SJCRH30 (cell line): ENCODE data around the gene C3. TPM values are rescaled to one million over a fixed set of nuclear protein-coding genes. Genes with fewer than 3 reads are reported as not detected.
A peak's percentile ranks its signal among the peaks of the same experiment; 100 is the strongest.
"Not testable (repeated sequence)": the region's sequence is repeated elsewhere in the genome, so short reads cannot be mapped to it uniquely, and the experiment has no call there.

Experiments
- DNase-seq, 2 experiments: peaks; one replicate each; pipeline ENCODE4 v3.0.0-alpha.2; 2015 to 2020
- H3K27ac ChIP-seq: fragments of 250-450 bp; sonication (Bioruptor Pico); 2 replicates; pipeline ENCODE4 v1.5.1; 2020; ENCODE audit warnings: mild to moderate bottlenecking, moderate library complexity
- H3K27me3 ChIP-seq: fragments of 250-450 bp; sonication (Bioruptor Pico); 2 replicates; pipeline ENCODE4 v1.5.1; 2020; ENCODE audit warnings: mild to moderate bottlenecking, moderate library complexity
- H3K36me3 ChIP-seq: fragments of 250-450 bp; sonication (Bioruptor Pico); 2 replicates; pipeline ENCODE4 v1.5.1; 2020; ENCODE audit warnings: mild to moderate bottlenecking, moderate library complexity
- H3K4me1 ChIP-seq: fragments of 250-450 bp; sonication (Bioruptor Pico); 2 replicates; pipeline ENCODE4 v1.5.1; 2020; ENCODE audit warnings: mild to moderate bottlenecking, moderate library complexity
- H3K4me3 ChIP-seq: fragments of 250-450 bp; sonication (Bioruptor Pico); 2 replicates; pipeline ENCODE4 v1.5.1; 2020; ENCODE audit warnings: mild to moderate bottlenecking, moderate library complexity
- H3K9me3 ChIP-seq: fragments of 250-450 bp; sonication (Bioruptor Pico); replicated peaks from 2 replicates; pipeline ENCODE4 v1.5.1; 2020; ENCODE audit warnings: mild to moderate bottlenecking, moderate library complexity
- total RNA-seq: library from RNA; depleted of rRNA; stranded (reverse); fragments of >200 nt; shearing (Covaris generic); gene quantifications from 2 replicates; pipeline ENCODE4 v1.2.3, GENCODE V29; 2014

The C3 gene
- total RNA-seq, 1 experiment from 2014 or later = not detected

- H3K36me3 ChIP-seq = peaks cover 35% of the 10 kb centered on the region
Observed at GRCh38 chr19:6753178-6754031, 33.0 kb upstream of the C3 start.

GRCh38 chr19:6752256-6753177 lies 32.1 kb upstream of the C3 start:
- no peak overlapping the region for H3K27ac ChIP-seq
- H3K27me3 ChIP-seq = no peaks in the 10 kb centered on the region
- H3K9me3 ChIP-seq = no peaks in the 10 kb centered on the region
- peaks cover 44% of the 10 kb centered on the region for H3K36me3 ChIP-seq
- no peaks in the 10 kb centered on the region for H3K4me1 ChIP-seq
- no peak overlapping the region for H3K4me3 ChIP-seq
- DNase-seq = no peak

More at GRCh38 chr19:6753178-6754031, 33.0 kb upstream of the C3 start:
- no peak overlapping the region for H3K27ac ChIP-seq
- no peaks in the 10 kb centered on the region for H3K27me3 ChIP-seq
- no peaks in the 10 kb centered on the region for H3K4me1 ChIP-seq
- peak; percentile 49 for DNase-seq
- H3K9me3 ChIP-seq = no peaks in the 10 kb centered on the region
- H3K4me3 ChIP-seq = no peak overlapping the region

- DNase-seq = no peak
- Histone ChIP-seq H3K36me3 (peaks cover 58% of the 10 kb centered on the region), H3K4me1 (no peaks in the 10 kb centered on the region), H3K9me3 (no peaks in the 10 kb centered on the region), H3K27me3 (no peaks in the 10 kb centered on the region), H3K27ac (no peak overlapping the region), H3K4me3 (no peak overlapping the region)
Observed at GRCh38 chr19:6751189-6751588, 30.7 kb upstream of the C3 start.

- Histone ChIP-seq H3K4me3 (no peak overlapping the region), H3K27ac (no peak overlapping the region), H3K4me1 (peaks cover 6% of the 10 kb centered on the region), H3K9me3 (no peaks in the 10 kb centered on the region), H3K36me3 (peaks cover 62% of the 10 kb centered on the region), H3K27me3 (no peaks in the 10 kb centered on the region)
- DNase-seq = no peak
Observed at GRCh38 chr19:6750062-6750461, 29.6 kb upstream of the C3 start.

- peaks cover 66% of the 10 kb centered on the region for H3K36me3 ChIP-seq
- H3K4me3 ChIP-seq, DNase-seq, H3K9me3 ChIP-seq, H3K27ac ChIP-seq, H3K27me3 ChIP-seq: not testable (repeated sequence)
- H3K4me1 ChIP-seq = peaks cover 14% of the 10 kb centered on the region
Observed at GRCh38 chr19:6748543-6748942, 28.1 kb upstream of the C3 start.

- Histone ChIP-seq H3K4me1 (peaks cover 14% of the 10 kb centered on the region), H3K36me3 (peaks cover 48% of the 10 kb centered on the region), H3K27ac (no peak overlapping the region), H3K27me3 (no peaks in the 10 kb centered on the region), H3K9me3 (no peaks in the 10 kb centered on the region), H3K4me3 (no peak overlapping the region)
- no peak for DNase-seq
Observed at GRCh38 chr19:6745965-6746364, 25.5 kb upstream of the C3 start.

- Histone ChIP-seq H3K36me3 (peaks cover 40% of the 10 kb centered on the region), H3K4me1 (peaks cover 14% of the 10 kb centered on the region), H3K27me3 (no peaks in the 10 kb centered on the region), H3K9me3 (no peaks in the 10 kb centered on the region), H3K4me3 (no peak overlapping the region), H3K27ac (peak overlapping the region; percentile 43)
- DNase-seq = peak; percentile 89 to 91
Observed at GRCh38 chr19:6744381-6745301, 24.2 kb upstream of the C3 start.

- DNase-seq = peak in 1 of 2 experiments; percentile 46
Observed at GRCh38 chr19:6743714-6744380, 23.4 kb upstream of the C3 start.

GRCh38 chr19:6743066-6743465 lies 22.6 kb upstream of the C3 start:
- Histone ChIP-seq H3K4me3 (no peak overlapping the region), H3K4me1 (peaks cover 24% of the 10 kb centered on the region), H3K27ac (no peak overlapping the region), H3K9me3 (no peaks in the 10 kb centered on the region), H3K27me3 (no peaks in the 10 kb centered on the region), H3K36me3 (peaks cover 28% of the 10 kb centered on the region)
- no peak for DNase-seq

More at GRCh38 chr19:6743714-6744380, 23.4 kb upstream of the C3 start:
- Histone ChIP-seq H3K9me3 (no peaks in the 10 kb centered on the region), H3K36me3 (peaks cover 33% of the 10 kb centered on the region), H3K4me1 (peaks cover 16% of the 10 kb centered on the region), H3K27ac (peak overlapping the region; percentile 43), H3K4me3 (no peak overlapping the region), H3K27me3 (no peaks in the 10 kb centered on the region)

- Histone ChIP-seq H3K4me1 (peaks cover 26% of the 10 kb centered on the region), H3K36me3 (peaks cover 8% of the 10 kb centered on the region; the same call in 1 of the 2 replicates), H3K4me3 (peak overlapping the region; percentile 82), H3K27ac (peak overlapping the region; percentile 35), H3K9me3 (no peaks in the 10 kb centered on the region), H3K27me3 (no peaks in the 10 kb centered on the region)
- DNase-seq = peak; percentile 84 to 89
Observed at GRCh38 chr19:6740589-6741343, 20.3 kb upstream of the C3 start.

- peak; percentile 42 to 51 for DNase-seq
- Histone ChIP-seq H3K36me3 (peaks cover 5% of the 10 kb centered on the region; the same call in 1 of the 2 replicates), H3K27me3 (no peaks in the 10 kb centered on the region), H3K4me1 (peaks cover 20% of the 10 kb centered on the region), H3K4me3 (peak overlapping the region; percentile 82), H3K27ac (peak overlapping the region; percentile 35), H3K9me3 (no peaks in the 10 kb centered on the region)
Observed at GRCh38 chr19:6739883-6740588, 19.6 kb upstream of the C3 start.

- Histone ChIP-seq H3K27ac (peak within 1 kb of the TSS; percentile 35), H3K4me1 (peaks cover 16% of the 10 kb centered on the region), H3K4me3 (peak within 1 kb of the TSS; percentile 82), H3K27me3 (no peaks in the 10 kb centered on the region), H3K36me3 (peaks cover 3% of the 10 kb centered on the region; the same call in 1 of the 2 replicates), H3K9me3 (no peaks in the 10 kb centered on the region)
- DNase-seq = peak; percentile 74 to 88
Observed at GRCh38 chr19:6739390-6739882, 19.0 kb upstream of the C3 start, which contains the start of gene TRIP10. Gene TRIP10, plus strand, starts transcription at chr19:6739680. Its CDS starts 82 bp downstream, at chr19:6739762.
